ENCODE data around the gene KCNK7.

Gene KCNK7

GRCh38 chr11:65629579-65629978 lies 34.0 kb upstream of the KCNK7 start:
- DNase-seq (ENCODE audit: insufficient read length, low spot score) (no peak), FAIRE-seq (no peak)

GRCh38 chr11:65627202-65627601 lies 31.6 kb upstream of the KCNK7 start:
- no peak for DNase-seq (ENCODE audit: insufficient read length, low spot score)
- no peak for FAIRE-seq

GRCh38 chr11:65625628-65626342 lies 30.2 kb upstream of the KCNK7 start:
- DNase-seq (ENCODE audit: insufficient read length, low spot score) = peak; percentile 87
- FAIRE-seq = no peak

- DNase-seq (ENCODE audit: insufficient read length, low spot score) = no peak
- no peak for FAIRE-seq
Measured at GRCh38 chr11:65624931-65625627, 29.5 kb upstream of the KCNK7 start.

GRCh38 chr11:65623852-65624616 lies 28.4 kb upstream of the KCNK7 start:
- FAIRE-seq = no peak

GRCh38 chr11:65623177-65623576 lies 27.6 kb upstream of the KCNK7 start:
- DNase-seq (ENCODE audit: insufficient read length, low spot score) (no peak), FAIRE-seq (no peak)

More at GRCh38 chr11:65623852-65624616, 28.4 kb upstream of the KCNK7 start:
- no peak for DNase-seq (ENCODE audit: insufficient read length, low spot score)

- FAIRE-seq (no peak), DNase-seq (ENCODE audit: insufficient read length, low spot score) (no peak)
Measured at GRCh38 chr11:65622011-65622410, 26.4 kb upstream of the KCNK7 start.

GRCh38 chr11:65621460-65621859 lies 25.9 kb upstream of the KCNK7 start:
- FAIRE-seq = no peak
- no peak for DNase-seq (ENCODE audit: insufficient read length, low spot score)

GRCh38 chr11:65620666-65621065 lies 25.1 kb upstream of the KCNK7 start:
- DNase-seq (ENCODE audit: insufficient read length, low spot score) = no peak
- FAIRE-seq = no peak

GRCh38 chr11:65619281-65619928 lies 23.8 kb upstream of the KCNK7 start:
- DNase-seq (ENCODE audit: insufficient read length, low spot score) = no peak
- no peak for FAIRE-seq

- no peak for FAIRE-seq
- no peak for DNase-seq (ENCODE audit: insufficient read length, low spot score)
Measured at GRCh38 chr11:65618763-65619162, 23.2 kb upstream of the KCNK7 start.

GRCh38 chr11:65617990-65618751 lies 22.6 kb upstream of the KCNK7 start:
- FAIRE-seq = no peak
- DNase-seq (ENCODE audit: insufficient read length, low spot score) = no peak

GRCh38 chr11:65617136-65617850 lies 21.7 kb upstream of the KCNK7 start:
- DNase-seq (ENCODE audit: insufficient read length, low spot score) (no peak), FAIRE-seq (no peak)

- DNase-seq (ENCODE audit: insufficient read length, low spot score) = no peak
- FAIRE-seq = no peak
Measured at GRCh38 chr11:65616575-65617001, 21.0 kb upstream of the KCNK7 start.

- FAIRE-seq (no peak), DNase-seq (ENCODE audit: insufficient read length, low spot score) (peak; percentile 71)
Measured at GRCh38 chr11:65615950-65616574, 20.5 kb upstream of the KCNK7 start.

GRCh38 chr11:65615229-65615949 lies 19.8 kb upstream of the KCNK7 start, which contains the start of gene PCNX3:
Gene PCNX3 (plus strand): TSS chr11:65615776. CDS start chr11:65616312, 536 bp downstream.
- FAIRE-seq (peak; percentile 100), DNase-seq (ENCODE audit: insufficient read length, low spot score) (peak; percentile 99)

- no peak for DNase-seq (ENCODE audit: insufficient read length, low spot score)
- FAIRE-seq = no peak
Measured at GRCh38 chr11:65613091-65613928, 17.7 kb upstream of the KCNK7 start.

- DNase-seq (ENCODE audit: insufficient read length, low spot score) (no peak), FAIRE-seq (no peak)
Measured at GRCh38 chr11:65612691-65613090, 17.1 kb upstream of the KCNK7 start.

Data from GM19239 (cell line).